ENCODE results near the gene TOMT. TPM values are rescaled to one million over a fixed set of nuclear protein-coding genes. Genes with fewer than 3 reads are reported as not detected.

Gene TOMT, protein sequence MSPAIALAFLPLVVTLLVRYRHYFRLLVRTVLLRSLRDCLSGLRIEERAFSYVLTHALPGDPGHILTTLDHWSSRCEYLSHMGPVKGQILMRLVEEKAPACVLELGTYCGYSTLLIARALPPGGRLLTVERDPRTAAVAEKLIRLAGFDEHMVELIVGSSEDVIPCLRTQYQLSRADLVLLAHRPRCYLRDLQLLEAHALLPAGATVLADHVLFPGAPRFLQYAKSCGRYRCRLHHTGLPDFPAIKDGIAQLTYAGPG
- total RNA-seq (2014; rRNA removed; shearing (Covaris generic)), result not detected in 2 replicates

DNA sequence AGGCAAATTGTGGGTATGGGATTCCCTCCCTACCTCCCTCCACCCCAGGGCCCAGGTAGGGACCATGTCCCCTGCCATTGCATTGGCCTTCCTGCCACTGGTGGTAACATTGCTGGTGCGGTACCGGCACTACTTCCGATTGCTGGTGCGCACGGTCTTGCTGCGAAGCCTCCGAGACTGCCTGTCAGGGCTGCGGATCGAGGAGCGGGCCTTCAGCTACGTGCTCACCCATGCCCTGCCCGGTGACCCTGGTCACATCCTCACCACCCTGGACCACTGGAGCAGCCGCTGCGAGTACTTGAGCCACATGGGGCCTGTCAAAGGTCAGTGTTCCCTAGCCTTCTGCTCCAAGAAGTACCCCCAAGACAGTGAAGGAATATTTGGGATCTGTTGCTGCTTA, at the start of gene TOMT:
TSS of gene TOMT (plus strand) at position 37 of the 400 bp plus-strand sequence. CDS start at position 65, 28 bp downstream.

DNA sequence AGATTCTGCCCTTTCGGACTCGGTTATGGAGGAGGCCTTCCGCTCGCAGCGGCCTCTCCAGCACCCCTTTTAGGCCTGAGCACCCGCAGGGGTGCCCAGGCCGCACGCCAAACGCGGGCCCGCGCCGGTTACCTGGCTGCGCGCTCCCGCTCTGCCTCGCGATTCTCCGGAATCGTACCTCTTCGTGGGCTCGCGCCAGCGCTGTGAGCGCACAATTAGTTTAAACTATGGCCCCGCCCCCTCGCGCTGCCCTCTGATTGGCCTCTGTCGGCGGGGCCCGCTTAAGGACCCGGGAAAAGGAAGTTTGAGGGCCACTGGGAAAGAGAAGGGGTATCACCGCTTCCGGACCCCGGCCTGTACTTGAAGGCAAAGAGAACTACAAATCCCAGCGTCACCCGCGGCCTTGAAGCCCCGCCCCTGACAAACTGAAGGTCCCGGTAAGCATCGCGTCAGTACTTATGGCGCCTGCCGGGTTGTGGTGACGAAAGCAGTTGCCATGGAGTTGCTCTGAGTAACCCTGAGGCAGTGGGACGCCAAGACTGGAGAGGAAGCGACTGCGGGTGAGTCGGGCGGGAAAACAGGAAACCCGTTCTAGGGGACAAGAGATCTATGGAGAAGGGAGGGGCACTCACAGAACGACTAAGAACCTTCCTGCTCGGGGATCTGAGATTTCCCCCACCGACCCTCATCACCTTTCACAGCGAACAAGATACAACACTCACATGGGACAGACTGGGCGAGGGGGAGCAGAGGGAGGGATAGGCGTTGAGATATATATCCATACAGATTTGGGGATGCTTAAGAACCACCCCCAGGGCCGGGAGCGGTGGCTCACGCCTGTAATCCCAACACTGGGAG, 25.2 kb upstream of the TOMT start, which contains the start of the genes LRRC51 and NUMA1:
TSS of gene LRRC51 (plus strand) at position 525 of the 858 bp plus-strand sequence. CDS start 8,234 bp downstream, outside the sequence.
TSS of gene NUMA1 (minus strand) at position 217 of the 858 bp plus-strand sequence. CDS start 44,599 bp downstream, outside the sequence.

DNA sequence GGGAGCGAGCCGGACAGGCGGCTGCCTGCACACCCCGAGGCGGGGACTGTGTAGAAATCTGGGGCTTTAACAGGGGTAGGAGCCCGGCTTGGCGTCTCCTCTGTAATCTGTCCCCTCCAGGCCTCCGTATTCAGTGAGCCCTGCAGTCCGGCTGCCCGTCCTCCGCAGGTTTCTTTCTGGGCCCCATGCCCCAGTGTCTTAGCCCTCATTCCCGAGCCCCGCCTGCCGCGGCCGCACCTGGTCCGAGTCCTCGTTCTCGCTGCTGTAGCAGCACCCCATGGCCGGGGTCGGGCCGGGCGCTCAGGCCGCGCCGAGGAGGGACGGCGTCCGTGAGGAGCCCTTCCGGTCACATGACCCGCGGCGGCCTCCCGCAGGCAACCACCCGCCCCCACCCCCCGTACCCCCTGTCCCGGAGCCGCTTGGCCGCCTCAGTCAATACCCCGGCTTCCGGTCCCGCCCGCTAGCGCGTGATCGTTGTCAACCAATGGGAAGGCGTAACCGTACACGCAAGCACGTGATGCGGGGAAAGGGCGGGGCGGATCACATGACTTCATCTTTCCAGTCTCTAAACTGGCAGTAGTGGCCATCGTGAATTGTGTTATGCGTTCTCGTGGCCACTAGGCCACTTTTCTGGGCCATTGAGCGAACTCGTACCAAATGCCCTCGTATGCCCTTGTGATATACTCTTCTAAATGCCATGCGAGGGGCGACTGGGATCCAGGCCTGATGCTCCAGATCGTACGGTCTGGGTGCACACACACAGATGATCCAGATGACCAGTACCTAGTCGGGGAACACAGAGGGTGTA, 2.6 kb upstream of the TOMT start, which contains the start of gene LAMTOR1:
TSS of gene LAMTOR1 (minus strand) at position 352 of the 808 bp plus-strand sequence. CDS start at position 279, 73 bp downstream.

DNA sequence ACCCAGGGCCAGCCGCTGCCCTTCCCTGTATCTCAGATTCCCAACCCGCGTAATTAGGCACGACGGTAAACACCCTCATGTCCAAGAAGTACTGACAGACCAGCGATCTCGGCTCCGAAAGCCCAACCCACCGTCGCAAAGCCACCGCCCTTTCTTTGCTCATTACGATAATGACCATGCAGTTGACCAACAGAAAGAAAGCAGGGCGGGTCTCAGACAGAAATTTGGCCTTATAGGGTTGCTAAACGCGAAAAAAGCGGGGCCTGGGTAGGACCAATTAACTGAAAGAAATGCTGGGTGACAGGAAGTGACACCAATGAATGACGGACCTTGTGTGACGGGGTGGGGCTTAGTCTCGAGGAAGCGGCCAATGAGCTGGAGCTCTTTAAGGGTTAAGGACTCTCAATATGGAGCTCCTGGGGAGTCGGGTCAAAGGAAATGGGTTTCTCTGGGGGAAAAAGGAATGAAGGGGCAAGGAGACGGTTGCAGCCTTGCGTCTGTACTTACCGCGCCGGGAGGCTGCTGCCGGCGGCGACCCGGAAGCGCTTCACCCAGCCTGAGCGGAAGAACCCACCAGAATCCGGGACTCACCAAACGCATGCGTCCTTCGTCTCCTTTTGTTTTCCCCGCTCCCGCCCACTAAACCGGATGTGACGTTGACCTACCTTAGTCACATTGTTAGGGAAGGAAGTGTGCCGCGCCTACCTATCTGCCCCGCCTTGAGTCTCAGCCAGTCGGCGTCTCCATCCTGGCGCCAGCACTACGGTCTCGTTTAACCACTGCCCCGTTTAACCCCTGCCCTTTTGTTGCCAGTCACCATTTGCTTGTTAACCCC, 6.6 kb downstream of the TOMT start, which contains the start of gene ANAPC15:
TSS of gene ANAPC15 (minus strand) at position 553 of the 835 bp plus-strand sequence. CDS start 1,419 bp downstream, outside the sequence.

DNA sequence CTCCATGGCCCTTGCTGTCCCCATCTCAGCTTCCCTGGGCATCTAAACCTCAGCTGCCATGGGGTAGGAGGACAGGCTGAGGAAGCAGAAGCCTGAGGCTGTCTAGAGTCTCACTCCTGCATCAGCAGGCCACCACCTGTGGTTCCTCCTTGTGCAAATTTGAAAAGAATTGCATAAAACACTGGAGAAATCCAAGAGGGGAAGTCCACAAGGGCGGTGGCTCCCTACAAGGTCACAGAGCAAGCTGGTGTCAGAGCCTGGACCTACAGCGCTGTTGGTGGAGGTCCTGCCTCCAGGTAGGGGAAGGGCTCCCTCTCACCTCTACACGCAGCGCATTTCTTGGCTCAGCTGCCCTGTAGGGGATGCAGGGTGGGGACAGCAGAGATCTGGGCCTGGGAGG, 29.7 kb downstream of the TOMT start, which contains the start of gene FOLR3:
TSS of gene FOLR3 (plus strand) at position 253 of the 400 bp plus-strand sequence. CDS start 228 bp downstream, outside the sequence.

Small RNAs within 50 kb of the gene (small RNA-seq; reads per million reads assigned to genes)
- gene MIR3165, result not detected

Other genes starting within 250 kb of the TOMT start
- gene DEFB131B, start 227.5 kb upstream of the TOMT start, total RNA-seq (2014; rRNA removed; shearing (Covaris generic)), result not detected in 2 replicates
- gene XNDC1N, start 177.3 kb upstream of the TOMT start, total RNA-seq (2014; rRNA removed; shearing (Covaris generic)), result 9.7 and 11.8 TPM in 2 replicates
- 21.9 and 24.4 TPM in 2 replicates for gene RNF121, start 176.9 kb upstream of the TOMT start, total RNA-seq (2014; rRNA removed; shearing (Covaris generic))
- 1.8 and 2.4 TPM in 2 replicates for gene IL18BP, start 107.0 kb upstream of the TOMT start, total RNA-seq (2014; rRNA removed; shearing (Covaris generic))
- gene NUMA1, start 25.4 kb upstream of the TOMT start, total RNA-seq (2014; rRNA removed; shearing (Covaris generic)), result 181 and 186 TPM in 2 replicates
- gene LRRC51, start 25.1 kb upstream of the TOMT start, total RNA-seq (2014; rRNA removed; shearing (Covaris generic)), result 9.9 and 10.5 TPM in 2 replicates
- 109 and 119 TPM in 2 replicates for gene LAMTOR1, start 2.6 kb upstream of the TOMT start, total RNA-seq (2014; rRNA removed; shearing (Covaris generic))
- gene ANAPC15, start 6.8 kb downstream of the TOMT start, total RNA-seq (2014; rRNA removed; shearing (Covaris generic)), result 66.4 and 80.2 TPM in 2 replicates
- gene FOLR3, start 29.8 kb downstream of the TOMT start, total RNA-seq (2014; rRNA removed; shearing (Covaris generic)), result not detected in 2 replicates
- 0.53 and 0.58 TPM in 2 replicates for gene FOLR1, start 86.2 kb downstream of the TOMT start, total RNA-seq (2014; rRNA removed; shearing (Covaris generic))
- not detected in 2 replicates for gene FOLR2, start 110.9 kb downstream of the TOMT start, total RNA-seq (2014; rRNA removed; shearing (Covaris generic))
- gene INPPL1, start 118.8 kb downstream of the TOMT start, total RNA-seq (2014; rRNA removed; shearing (Covaris generic)), result 79.3 and 94.3 TPM in 2 replicates
- gene PHOX2A, start 138.3 kb downstream of the TOMT start, total RNA-seq (2014; rRNA removed; shearing (Covaris generic)), result not detected in 2 replicates